Panc1 (cell line): ENCODE measurements around the gene KRT73. TPM values are rescaled to one million over a fixed set of nuclear protein-coding genes. Genes with fewer than 3 reads are reported as not detected.

Experiments used
- ATAC-seq: fragments of 200-7000 bp; cut with Tn5 transposase; 2 replicates; pipeline ENCODE4 v1.9.1; 2020; ENCODE audit warnings: mild to moderate bottlenecking, moderate library complexity
- BruUV-seq: library from RNA; stranded (reverse); fragments of 400-500 nt; replicated peaks from 2 replicates; lab custom pipeline; 2021; lab: Mats Ljungman, UMichigan
- CTCF ChIA-PET: fragments of 300-600 bp; sonication (Branson Sonifier 250); formaldehyde crosslinking; loops from one replicate; lab custom pipeline; 2022; ENCODE audit warnings: antibody characterized with exemption; lab: Charles Lee
- POLR2A ChIA-PET: fragments of 300-600 bp; sonication (Branson Sonifier 250); formaldehyde crosslinking; loops from one replicate; lab custom pipeline; 2022; ENCODE audit warnings: antibody characterized with exemption; lab: Charles Lee
- DNase-seq: peaks from one replicate; pipeline ENCODE4 v3.0.0-alpha.2; 2010; ENCODE audit warnings: low read depth, low spot score
- H3K27ac ChIP-seq: 2 replicates; pipeline ENCODE4 v1.5.1; 2011; ENCODE audit warnings: mild to moderate bottlenecking, low read length, inconsistent platforms
- H3K27me3 ChIP-seq: fragments of 200-500 bp; sonication (Bioruptor generic); 2 replicates; pipeline ENCODE4 v1.6.0; 2014; ENCODE audit warnings: low read length, inconsistent platforms; ENCODE audit not compliant: control insufficient read depth, insufficient read depth
- H3K36me3 ChIP-seq: fragments of 200-500 bp; sonication (Bioruptor generic); 2 replicates; pipeline ENCODE4 v1.5.1; 2014; ENCODE audit warnings: inconsistent platforms, mild to moderate bottlenecking, low read length, moderate library complexity; ENCODE audit not compliant: control insufficient read depth, insufficient read depth
- H3K4me1 ChIP-seq: 2 replicates; pipeline ENCODE4 v1.5.1; 2011; ENCODE audit warnings: inconsistent platforms, mild to moderate bottlenecking, low read length, moderate library complexity; ENCODE audit not compliant: control insufficient read depth, insufficient read depth
- H3K4me3 ChIP-seq, 2 experiments: 2 replicates each; pipeline ENCODE4 v1.5.1; 2011 to 2012; ENCODE audit warnings: low read depth in 2 of 2, low read length in 2 of 2, mild to moderate bottlenecking in 2 of 2, inconsistent platforms in 1 of 2, moderate library complexity in 1 of 2
- H3K9me3 ChIP-seq: fragments of 200-500 bp; sonication (Bioruptor generic); 2 replicates; pipeline ENCODE4 v1.5.1; 2014; ENCODE audit warnings: low read depth, mild to moderate bottlenecking, inconsistent platforms, low read length, moderate library complexity; ENCODE audit not compliant: control insufficient read depth, insufficient read depth
- CTCF ChIP-seq: fragments of 450-650 bp; IDR thresholded peaks from 2 replicates; pipeline ENCODE4 v1.5.1; 2017; ENCODE audit warnings: mild to moderate bottlenecking
- POLR2AphosphoS5 ChIP-seq: IDR thresholded peaks from 2 replicates; pipeline ENCODE4 v1.6.1; 2012; ENCODE audit warnings: mild to moderate bottlenecking, low read depth, low read length, moderate library complexity
- REST ChIP-seq, 2 experiments: IDR thresholded peaks; 2 replicates each; pipeline ENCODE4 v1.6.1; 2011 to 2012; ENCODE audit warnings: low read depth in 2 of 2, control low read depth in 1 of 2, low read length in 1 of 2, mild to moderate bottlenecking in 1 of 2, moderate library complexity in 1 of 2; ENCODE audit not compliant: insufficient read depth in 1 of 2
- SIN3A ChIP-seq: IDR thresholded peaks from 2 replicates; pipeline ENCODE4 v1.6.1; 2012; ENCODE audit warnings: low read depth, mild to moderate bottlenecking, low read length, moderate library complexity, borderline replicate concordance; ENCODE audit not compliant: insufficient read depth
- TCF7L2 ChIP-seq: IDR thresholded peaks from 2 replicates; pipeline ENCODE4 v1.6.1; 2011; ENCODE audit warnings: mild to moderate bottlenecking, low read depth, low read length, inconsistent platforms
- in situ Hi-C: cut with HindIII; loops from 2 replicates; pipeline ENCODE4 v1.10.0; 2016; ENCODE audit warnings: low sequenced_read_pairs, low pct_unique_long_range_greater_than_20kb
- intact Hi-C: fragments of 100-400 bp; cut with micrococcal nuclease; formaldehyde crosslinking; loops from one replicate; pipeline ENCODE4 v1.10.0; 2022; ENCODE audit not compliant: unreplicated experiment
- total RNA-seq: library from RNA; stranded (reverse); gene quantifications from one replicate; pipeline ENCODE4 v1.2.1, GENCODE V29; 2021; ENCODE audit not compliant: unreplicated experiment

Gene KRT73
- total RNA-seq, 1 experiment from 2014 or later = not detected

- intact Hi-C loops (loop anchor here (10.0 kb wide), 1 partner anchor 437 kb away; no protein-coding TSS in a partner anchor), in situ Hi-C loops (no loop called here)
- ATAC-seq = no peak
- Histone ChIP-seq H3K27me3 (peaks cover 6% of the 10 kb centered on the region), H3K36me3 (no peaks in the 10 kb centered on the region), H3K4me3 (no peak overlapping the region), H3K27ac (no peak overlapping the region), H3K9me3 (no peaks in the 10 kb centered on the region), H3K4me1 (no peaks in the 10 kb centered on the region)
- ChIA-PET CTCF (interaction anchor here (0.7 to 1.1 kb wide), 3 partner anchors 183 to 298 kb away, joined by 3 to 6 read pairs (median 3); no protein-coding TSS in a partner anchor), POLR2A (no interaction called here)
- no TSS peak for BruUV-seq
- DNase-seq = no peak
- TF ChIP-seq SIN3A = no peak
- no peak for TF ChIP-seq POLR2AphosphoS5
- TF ChIP-seq REST (IDR thresholded peaks at IDR 0.05; ENCODE audit: insufficient read depth in 1 of 2, low read depth in 2 of 2, low read length in 1 of 2) = no peak
- TF ChIP-seq TCF7L2 = no peak
- TF ChIP-seq CTCF = no peak
Measured at GRCh38 chr12:52581481-52581880, 36.9 kb downstream of the KRT73 start.

- Histone ChIP-seq H3K27me3 (peaks cover 6% of the 10 kb centered on the region), H3K27ac (no peak overlapping the region), H3K36me3 (no peaks in the 10 kb centered on the region), H3K4me3 (no peak overlapping the region), H3K9me3 (no peaks in the 10 kb centered on the region), H3K4me1 (no peaks in the 10 kb centered on the region)
- DNase-seq (no peak), ATAC-seq (no peak)
- POLR2A ChIA-PET = no interaction called here
- TF ChIP-seq POLR2AphosphoS5 (no peak), REST (IDR thresholded peaks at IDR 0.05; ENCODE audit: insufficient read depth in 1 of 2, low read depth in 2 of 2, low read length in 1 of 2) (no peak), CTCF (no peak), TCF7L2 (no peak), SIN3A (no peak)
- CTCF ChIA-PET = no interaction called here
- BruUV-seq = no TSS peak
- in situ Hi-C loops (no loop called here), intact Hi-C loops (loop anchor here (10.0 kb wide), 1 partner anchor 436 kb away; no protein-coding TSS in a partner anchor)
Measured at GRCh38 chr12:52581066-52581465, 37.3 kb downstream of the KRT73 start.
